ENCODE measurements around the gene COL6A2.

GRCh38 chr21:46118316-46119143 is 20.6 kb downstream of the COL6A2 start:
- no peak for TF ChIP-seq CTCF (IDR thresholded peaks at IDR 0.05)
- TF ChIP-seq EP300 (IDR thresholded peaks at IDR 0.05): no peak

Data from esophagus muscularis mucosa (tissue), 3 donors.